ENCODE measurements around the gene TLR4.

The TLR4 gene

GRCh38 chr9:117704024-117704575 is at the start of gene TLR4:
TSS of gene TLR4 (plus strand) at chr9:117704403. CDS start at chr9:117704473, 70 bp downstream.
- peak; percentile 77 for DNase-seq (ENCODE audit: low read depth, low spot score)

GRCh38 chr9:117656002-117656401 is 48.2 kb upstream of the TLR4 start:
- DNase-seq (ENCODE audit: low read depth, low spot score) = no peak

DNA sequence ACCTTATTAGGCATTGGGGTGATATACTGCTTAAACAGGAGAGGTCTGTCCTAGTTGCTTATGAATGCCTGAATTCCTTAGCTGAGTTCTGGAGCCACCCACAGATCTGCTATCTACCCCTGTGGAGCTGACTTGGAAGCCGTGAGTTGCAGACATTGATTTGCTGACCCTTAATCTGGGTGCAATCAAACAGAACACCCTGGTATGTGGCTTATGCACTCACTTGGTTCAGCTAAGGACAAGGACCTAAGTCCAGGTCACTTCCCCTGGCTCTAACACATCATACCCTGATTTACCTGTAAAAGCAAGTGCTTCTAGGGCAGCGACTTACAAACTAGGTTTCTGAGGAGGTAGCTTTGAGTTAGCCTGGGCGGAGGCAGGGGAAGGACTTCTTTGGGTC is 41.6 kb upstream of the TLR4 start:
- DNase-seq (ENCODE audit: low read depth, low spot score) = no peak

DNA sequence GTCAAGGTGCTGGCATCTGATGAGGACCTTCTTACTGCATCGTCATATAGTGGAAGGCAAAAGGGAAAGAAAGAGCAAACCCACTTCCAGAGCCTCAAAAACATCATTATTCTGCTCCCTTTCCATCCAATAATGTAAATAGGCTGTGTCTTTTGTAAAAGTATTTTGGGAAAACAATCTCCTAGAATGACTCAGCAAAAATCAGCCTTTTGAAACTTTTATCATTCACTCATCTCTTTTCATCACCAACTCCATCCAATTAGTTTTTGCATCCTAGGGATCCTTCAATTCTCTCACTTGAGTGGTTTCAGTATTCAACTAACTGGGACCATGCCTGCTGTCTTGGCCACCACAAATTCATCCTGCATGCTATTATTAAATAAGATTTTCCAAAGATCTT is 39.8 kb upstream of the TLR4 start:
- no peak for DNase-seq (ENCODE audit: low read depth, low spot score)

- DNase-seq (ENCODE audit: low read depth, low spot score) = no peak
Observed at GRCh38 chr9:117665601-117666385, 38.4 kb upstream of the TLR4 start.

GRCh38 chr9:117671468-117671867 is 32.7 kb upstream of the TLR4 start:
- DNase-seq (ENCODE audit: low read depth, low spot score) = no peak

DNA sequence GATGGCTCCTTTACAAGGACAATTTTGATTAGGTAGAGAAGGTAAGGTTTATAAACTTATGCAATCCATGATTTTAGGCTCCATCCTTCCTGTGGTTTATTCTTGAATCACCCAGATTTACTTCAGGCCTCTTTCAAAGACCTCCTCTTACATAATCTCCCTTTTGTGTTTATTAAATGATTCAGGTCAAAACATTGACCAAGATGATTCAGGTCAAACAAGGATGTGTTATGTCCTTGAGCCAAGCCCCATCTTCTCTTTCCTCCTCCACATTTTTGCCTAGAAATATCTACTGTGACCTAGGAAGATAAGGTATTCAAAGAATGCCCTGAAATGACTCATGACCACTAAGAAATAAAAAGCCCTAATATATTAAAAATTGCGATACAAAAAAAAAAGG is 31.8 kb upstream of the TLR4 start:
- no peak for DNase-seq (ENCODE audit: low read depth, low spot score)

DNA sequence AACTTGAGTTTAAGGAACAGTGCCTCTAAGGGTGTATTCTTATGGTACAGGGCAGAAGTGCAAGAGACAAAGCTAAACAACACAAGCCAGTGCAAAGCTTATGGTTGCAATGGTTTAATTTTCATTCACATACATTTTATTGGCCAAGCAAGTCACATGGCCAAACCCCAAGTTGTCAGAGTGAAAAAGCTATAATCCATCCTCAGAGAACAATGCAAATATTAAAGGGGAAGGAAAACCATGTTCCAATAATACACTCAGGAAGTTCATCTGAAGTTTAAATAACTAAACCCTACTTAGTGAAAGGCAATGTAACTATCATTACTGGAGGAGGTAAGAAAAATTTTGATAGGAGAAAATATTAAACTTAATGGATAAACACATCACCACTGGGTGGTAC is 26.6 kb upstream of the TLR4 start:
- DNase-seq (ENCODE audit: low read depth, low spot score) = no peak

- no peak for DNase-seq (ENCODE audit: low read depth, low spot score)
Observed at GRCh38 chr9:117678871-117679270, 25.3 kb upstream of the TLR4 start.

GRCh38 chr9:117679416-117679815 is 24.8 kb upstream of the TLR4 start:
- DNase-seq (ENCODE audit: low read depth, low spot score) = no peak

- DNase-seq (ENCODE audit: low read depth, low spot score) = no peak
Observed at GRCh38 chr9:117681888-117682287, 22.3 kb upstream of the TLR4 start.

- DNase-seq (ENCODE audit: low read depth, low spot score) = no peak
Observed at GRCh38 chr9:117682955-117683710, 21.1 kb upstream of the TLR4 start.

DNA sequence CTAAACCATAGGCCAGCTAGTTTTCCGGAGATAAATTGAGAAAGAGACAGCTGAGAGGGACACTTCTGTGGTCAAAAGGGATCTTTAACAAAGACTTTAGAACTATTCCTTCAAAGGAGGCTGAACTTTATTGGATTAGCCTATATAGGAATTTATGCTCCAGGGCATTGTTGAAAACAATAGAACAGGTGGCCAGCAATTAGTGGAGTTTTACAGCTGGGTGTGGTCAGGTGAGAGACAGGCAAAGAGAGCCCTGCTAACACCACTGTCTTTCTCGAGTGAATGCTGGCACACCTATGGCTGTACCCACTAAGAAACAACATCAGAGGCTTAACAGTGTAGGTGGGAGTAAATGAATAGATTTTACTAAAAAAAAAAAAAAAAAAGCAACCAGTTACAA is 16.7 kb upstream of the TLR4 start:
- DNase-seq (ENCODE audit: low read depth, low spot score) = no peak

DNA sequence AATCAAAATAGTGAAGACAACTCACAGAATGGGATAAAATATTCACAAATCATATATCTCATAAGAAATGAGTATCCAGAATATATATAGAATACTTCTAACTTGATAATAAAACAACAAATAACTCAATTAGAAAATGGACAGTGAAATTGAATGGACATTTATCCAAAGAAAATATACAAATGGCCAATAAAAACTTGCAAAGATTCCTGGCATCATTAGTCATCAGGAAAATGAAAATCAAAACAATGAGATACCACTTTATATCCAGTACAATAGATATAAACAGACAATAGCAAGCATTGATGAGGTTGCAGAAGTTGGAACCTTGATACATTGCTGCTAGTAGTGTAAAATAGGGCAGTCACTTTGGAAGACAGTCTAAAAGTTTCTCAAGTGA is 12.8 kb upstream of the TLR4 start:
- DNase-seq (ENCODE audit: low read depth, low spot score) = peak; percentile 26

DNA sequence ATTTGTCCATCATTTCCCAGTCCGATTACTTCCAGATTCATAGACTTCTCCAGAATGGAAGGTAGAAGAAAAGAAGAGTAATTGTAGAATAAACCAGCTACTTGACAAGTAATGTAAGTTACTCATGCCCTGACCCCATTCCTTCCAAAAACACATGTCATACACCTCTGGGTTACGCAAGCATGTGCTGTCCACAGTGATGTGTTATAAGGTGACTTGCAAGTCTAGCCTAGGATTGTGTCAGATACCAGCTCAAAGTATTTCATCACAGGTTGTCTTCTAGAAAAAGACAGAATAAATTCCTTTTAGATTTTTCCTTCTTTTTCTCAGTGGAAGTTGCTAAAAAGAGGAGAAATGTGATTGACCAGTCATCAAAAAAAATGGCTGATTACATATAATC is 8.0 kb upstream of the TLR4 start:
- DNase-seq (ENCODE audit: low read depth, low spot score) = no peak

DNA sequence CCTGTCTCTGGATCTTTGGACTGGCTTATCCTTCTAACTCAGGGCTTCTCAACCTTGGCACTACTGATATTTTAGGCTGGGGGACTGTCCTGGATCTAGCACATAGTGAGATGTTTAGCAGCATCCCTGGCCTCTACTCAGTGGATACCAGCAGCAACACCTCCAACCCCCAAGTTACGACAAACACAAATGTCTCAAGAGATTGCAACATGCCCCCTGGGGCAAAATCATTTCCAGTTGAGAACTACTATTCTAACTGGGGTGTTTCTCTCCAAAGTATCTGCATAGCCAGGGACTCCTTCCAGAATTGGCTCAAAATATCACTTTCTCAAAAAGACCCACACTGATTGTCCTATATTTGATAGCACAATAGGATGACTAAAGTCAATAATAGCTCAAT is 7.2 kb upstream of the TLR4 start:
- DNase-seq (ENCODE audit: low read depth, low spot score) = no peak

GRCh38 chr9:117703537-117703936 is 666 bp upstream of the TLR4 start:
- DNase-seq (ENCODE audit: low read depth, low spot score) = peak; percentile 20

- DNase-seq (ENCODE audit: low read depth, low spot score) = no peak
Observed at GRCh38 chr9:117704597-117704996, 394 bp downstream of the TLR4 start.

- DNase-seq (ENCODE audit: low read depth, low spot score) = no peak
Observed at GRCh38 chr9:117705386-117705785, 1.2 kb downstream of the TLR4 start.

DNA sequence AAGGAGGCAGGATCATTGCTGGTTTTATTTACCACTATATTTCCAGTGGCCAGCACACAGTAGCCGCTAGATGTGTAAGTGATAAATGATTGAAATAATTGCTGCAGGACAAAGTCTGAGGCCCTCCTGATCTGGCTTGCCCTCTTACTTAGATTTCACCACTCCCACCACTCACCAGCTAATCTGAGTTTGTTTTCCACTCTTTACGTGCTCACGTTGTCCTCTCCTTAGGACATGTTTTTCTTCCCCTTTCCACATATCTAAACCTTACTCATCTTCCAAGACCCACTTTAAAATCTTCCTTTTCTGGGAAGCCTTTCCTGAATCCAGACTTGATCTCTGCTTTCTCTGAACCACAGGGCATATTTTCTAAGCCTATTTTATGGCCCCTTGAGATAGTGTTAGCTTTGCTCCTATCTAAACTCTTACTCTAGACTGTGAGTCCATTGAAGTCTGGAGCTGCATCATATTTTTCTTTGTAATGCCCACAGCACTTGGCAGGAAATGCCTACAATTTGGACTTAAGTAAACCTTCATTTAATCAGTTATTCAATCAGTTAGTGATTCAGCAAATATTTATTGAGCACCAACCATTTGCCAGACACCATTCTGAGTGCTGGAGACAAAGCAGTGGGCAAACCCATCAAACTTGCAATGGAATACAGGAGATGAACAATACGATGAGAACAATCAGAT is 2.4 kb downstream of the TLR4 start:
- DNase-seq (ENCODE audit: low read depth, low spot score) = no peak

DNA sequence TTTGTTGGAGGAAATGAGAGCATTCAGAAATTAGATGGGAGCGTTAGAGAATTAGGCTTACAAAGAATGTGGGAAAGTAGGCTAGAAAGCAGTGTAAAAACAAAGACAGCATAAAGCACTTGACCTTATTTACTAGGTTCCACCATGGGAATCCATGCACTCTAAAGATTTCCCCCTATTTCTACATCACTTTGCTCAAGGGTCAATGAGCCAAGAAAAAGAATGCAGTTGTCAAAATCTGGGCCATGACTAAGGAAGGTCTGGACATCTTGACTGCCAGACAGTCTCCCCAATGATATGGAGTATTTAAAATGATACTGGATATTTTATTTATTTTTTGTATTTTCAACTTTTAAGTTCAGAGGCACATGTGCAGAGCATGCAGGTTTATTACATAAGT is 3.4 kb downstream of the TLR4 start:
- no peak for DNase-seq (ENCODE audit: low read depth, low spot score)

GRCh38 chr9:117709936-117710335 is 5.7 kb downstream of the TLR4 start:
- DNase-seq (ENCODE audit: low read depth, low spot score) = no peak

All from brain pericyte (primary cell).